T47D (cell line): ENCODE data around the gene FCF1.
A peak's percentile ranks its signal among the peaks of the same experiment; 100 is the strongest.
"Not testable (repeated sequence)": the region's sequence is repeated elsewhere in the genome, so short reads cannot be mapped to it uniquely, and the experiment has no call there.

ENCODE experiments used
- DNase-seq, 2 experiments: peaks; one replicate each; pipeline versions ENCODE4 v3.0.0 to v3.0.0-alpha.2; 2011 to 2012; ENCODE audit warnings: low read depth in 1 of 2, low spot score in 1 of 2
- JUND ChIP-seq: IDR thresholded peaks from 2 replicates; pipeline ENCODE4 v1.6.1; 2012; ENCODE audit warnings: low read depth
- in situ Hi-C: cut with HindIII; loops from 2 replicates; pipeline ENCODE4 v1.10.0; 2016; ENCODE audit warnings: low sequenced_read_pairs, low pct_unique_long_range_greater_than_20kb

FCF1 gene

GRCh38 chr14:74754899-74755298 lies 42.0 kb downstream of the FCF1 start:
- in situ Hi-C loops: no loop called here
- no peak for DNase-seq
- no peak for TF ChIP-seq JUND

- DNase-seq: no peak
- no peak for TF ChIP-seq JUND
- in situ Hi-C loops: no loop called here
These were observed 43.4 kb downstream of the FCF1 start for GRCh38 chr14:74756326-74756725.

- in situ Hi-C loops, DNase-seq: not testable (repeated sequence)
These were observed 45.6 kb downstream of the FCF1 start for GRCh38 chr14:74758505-74758904.

- in situ Hi-C loops: no loop called here
- peak; percentile 86 to 99 for DNase-seq
- no peak for TF ChIP-seq JUND
These were observed 50.2 kb downstream of the FCF1 start, which contains the start of gene YLPM1 for GRCh38 chr14:74762917-74763802. TSS of gene YLPM1 (plus strand) at chr14:74763316. CDS start at chr14:74763490, 174 bp downstream.

- no peak for TF ChIP-seq JUND
- peak in 1 of 2 experiments; percentile 23 for DNase-seq
- in situ Hi-C loops: no loop called here
These were observed 51.0 kb downstream of the FCF1 start for GRCh38 chr14:74763803-74764531.

GRCh38 chr14:74765721-74766120 lies 52.8 kb downstream of the FCF1 start:
- no peak for DNase-seq
- TF ChIP-seq JUND: no peak
- in situ Hi-C loops: no loop called here

- TF ChIP-seq JUND: no peak
- DNase-seq: no peak
- in situ Hi-C loops: no loop called here
These were observed 58.5 kb downstream of the FCF1 start for GRCh38 chr14:74771399-74771798.

- in situ Hi-C loops: no loop called here
- no peak for TF ChIP-seq JUND
- DNase-seq: no peak
These were observed 71.7 kb downstream of the FCF1 start for GRCh38 chr14:74784634-74785033.

- no peak for DNase-seq
These were observed 72.2 kb downstream of the FCF1 start for GRCh38 chr14:74785056-74785613.

GRCh38 chr14:74786796-74787315 lies 73.9 kb downstream of the FCF1 start:
- no peak for TF ChIP-seq JUND
- in situ Hi-C loops: no loop called here
- no peak for DNase-seq

More at GRCh38 chr14:74785056-74785613, 72.2 kb downstream of the FCF1 start:
- no peak for TF ChIP-seq JUND
- in situ Hi-C loops: no loop called here
